HG03064 (cell line): ENCODE results near the gene CACNA1E.

ENCODE experiments used
- ATAC-seq: cut with Tn5 transposase; IDR thresholded peaks from one replicate; pipeline ENCODE4 v1.9.1; 2021; ENCODE audit warnings: low read depth; ENCODE audit not compliant: unreplicated experiment

CACNA1E gene

GRCh38 chr1:181674617-181675016, 191.3 kb downstream of the CACNA1E start:
- ATAC-seq: no peak

- no peak for ATAC-seq
Measured at GRCh38 chr1:181675091-181675917, 192.0 kb downstream of the CACNA1E start.

- ATAC-seq: no peak
Measured at GRCh38 chr1:181675918-181676190, 192.5 kb downstream of the CACNA1E start.

GRCh38 chr1:181676269-181676668, 193.0 kb downstream of the CACNA1E start:
- no peak for ATAC-seq

GRCh38 chr1:181680332-181680731, 197.0 kb downstream of the CACNA1E start:
- ATAC-seq: no peak

GRCh38 chr1:181680871-181681270, 197.6 kb downstream of the CACNA1E start:
- no peak for ATAC-seq

GRCh38 chr1:181685211-181685610, 201.9 kb downstream of the CACNA1E start:
- ATAC-seq: no peak

GRCh38 chr1:181701891-181702290, 218.6 kb downstream of the CACNA1E start:
- no peak for ATAC-seq

GRCh38 chr1:181704546-181704945, 221.2 kb downstream of the CACNA1E start:
- no peak for ATAC-seq

GRCh38 chr1:181711820-181712219, 228.5 kb downstream of the CACNA1E start:
- ATAC-seq: no peak

GRCh38 chr1:181712711-181713110, 229.4 kb downstream of the CACNA1E start:
- no peak for ATAC-seq

GRCh38 chr1:181714428-181714827, 231.1 kb downstream of the CACNA1E start:
- ATAC-seq: no peak

- no peak for ATAC-seq
Measured at GRCh38 chr1:181718034-181718433, 234.7 kb downstream of the CACNA1E start.

- no peak for ATAC-seq
Measured at GRCh38 chr1:181726320-181727012, 243.1 kb downstream of the CACNA1E start.

GRCh38 chr1:181730606-181731005, 247.3 kb downstream of the CACNA1E start:
- ATAC-seq: no peak

- no peak for ATAC-seq
Measured at GRCh38 chr1:181732218-181732990, 249.1 kb downstream of the CACNA1E start.

- no peak for ATAC-seq
Measured at GRCh38 chr1:181733486-181733885, 250.2 kb downstream of the CACNA1E start.

- no peak for ATAC-seq
Measured at GRCh38 chr1:181737056-181737455, 253.7 kb downstream of the CACNA1E start.

- ATAC-seq: no peak
Measured at GRCh38 chr1:181739214-181739613, 255.9 kb downstream of the CACNA1E start.

- ATAC-seq: no peak
Measured at GRCh38 chr1:181742426-181742825, 259.1 kb downstream of the CACNA1E start.

- no peak for ATAC-seq
Measured at GRCh38 chr1:181743878-181744312, 260.6 kb downstream of the CACNA1E start.
